GM19099 (cell line): Measurements from ENCODE around the gene SLC10A7.

Experiments
- POLR2A ChIP-seq: IDR thresholded peaks from 3 replicates; pipeline ENCODE4 v1.6.1; 2011; ENCODE audit warnings: low read depth; ENCODE audit not compliant: insufficient read length; ENCODE audit errors: extremely low read depth

The SLC10A7 gene

GRCh38 chr4:146417822-146418221 lies 103.9 kb downstream of the SLC10A7 start:
- TF ChIP-seq POLR2A: no peak

- no peak for TF ChIP-seq POLR2A
Observed at GRCh38 chr4:146415829-146416228, 105.9 kb downstream of the SLC10A7 start.

- no peak for TF ChIP-seq POLR2A
Observed at GRCh38 chr4:146407669-146408084, 114.1 kb downstream of the SLC10A7 start.

GRCh38 chr4:146407257-146407656 lies 114.5 kb downstream of the SLC10A7 start:
- no peak for TF ChIP-seq POLR2A

GRCh38 chr4:146401274-146401673 lies 120.5 kb downstream of the SLC10A7 start:
- TF ChIP-seq POLR2A: no peak

- no peak for TF ChIP-seq POLR2A
Observed at GRCh38 chr4:146398896-146399445, 122.8 kb downstream of the SLC10A7 start.

GRCh38 chr4:146398404-146398803 lies 123.3 kb downstream of the SLC10A7 start:
- TF ChIP-seq POLR2A: no peak

GRCh38 chr4:146389561-146389960 lies 132.2 kb downstream of the SLC10A7 start:
- no peak for TF ChIP-seq POLR2A

- TF ChIP-seq POLR2A: no peak
Observed at GRCh38 chr4:146382194-146382593, 139.5 kb downstream of the SLC10A7 start.

GRCh38 chr4:146381263-146381872 lies 140.4 kb downstream of the SLC10A7 start:
- TF ChIP-seq POLR2A: no peak

- TF ChIP-seq POLR2A: no peak
Observed at GRCh38 chr4:146379744-146380143, 142.0 kb downstream of the SLC10A7 start.

- no peak for TF ChIP-seq POLR2A
Observed at GRCh38 chr4:146371812-146372211, 149.9 kb downstream of the SLC10A7 start.

- TF ChIP-seq POLR2A: no peak
Observed at GRCh38 chr4:146370841-146371240, 150.9 kb downstream of the SLC10A7 start.

GRCh38 chr4:146369446-146369845 lies 152.3 kb downstream of the SLC10A7 start:
- no peak for TF ChIP-seq POLR2A

GRCh38 chr4:146368209-146368608 lies 153.5 kb downstream of the SLC10A7 start:
- no peak for TF ChIP-seq POLR2A

GRCh38 chr4:146367347-146367746 lies 154.4 kb downstream of the SLC10A7 start:
- TF ChIP-seq POLR2A: no peak

GRCh38 chr4:146359771-146360170 lies 162.0 kb downstream of the SLC10A7 start:
- TF ChIP-seq POLR2A: no peak
